GM19397 (cell line): Measurements from ENCODE around the gene C16orf95.

Experiments
- ATAC-seq: cut with Tn5 transposase; IDR thresholded peaks from one replicate; pipeline ENCODE4 v1.9.1; 2021; ENCODE audit warnings: mild to moderate bottlenecking, moderate library complexity; ENCODE audit not compliant: unreplicated experiment

C16orf95 gene

GRCh38 chr16:87295661-87296531, 21.3 kb downstream of the C16orf95 start:
- ATAC-seq = no peak

- no peak for ATAC-seq
These were observed 21.9 kb downstream of the C16orf95 start for GRCh38 chr16:87295259-87295658.

GRCh38 chr16:87293990-87294389, 23.2 kb downstream of the C16orf95 start:
- no peak for ATAC-seq

GRCh38 chr16:87291944-87292343, 25.2 kb downstream of the C16orf95 start:
- ATAC-seq = no peak

GRCh38 chr16:87288753-87289362, 28.3 kb downstream of the C16orf95 start:
- no peak for ATAC-seq

GRCh38 chr16:87286839-87287626, 30.2 kb downstream of the C16orf95 start:
- no peak for ATAC-seq

GRCh38 chr16:87284183-87284582, 33.0 kb downstream of the C16orf95 start:
- ATAC-seq = no peak

- ATAC-seq = no peak
These were observed 38.0 kb downstream of the C16orf95 start for GRCh38 chr16:87279094-87279658.

- no peak for ATAC-seq
These were observed 38.8 kb downstream of the C16orf95 start for GRCh38 chr16:87278191-87279093.

GRCh38 chr16:87276924-87277323, 40.3 kb downstream of the C16orf95 start:
- ATAC-seq = no peak

- ATAC-seq = no peak
These were observed 41.0 kb downstream of the C16orf95 start for GRCh38 chr16:87276091-87276701.

GRCh38 chr16:87274794-87275193, 42.4 kb downstream of the C16orf95 start:
- no peak for ATAC-seq

GRCh38 chr16:87273471-87274030, 43.6 kb downstream of the C16orf95 start:
- ATAC-seq = no peak

- ATAC-seq = no peak
These were observed 45.9 kb downstream of the C16orf95 start for GRCh38 chr16:87271256-87271655.

- no peak for ATAC-seq
These were observed 49.6 kb downstream of the C16orf95 start for GRCh38 chr16:87267566-87267965.

- no peak for ATAC-seq
These were observed 50.3 kb downstream of the C16orf95 start for GRCh38 chr16:87266846-87267245.

- ATAC-seq = no peak
These were observed 51.9 kb downstream of the C16orf95 start for GRCh38 chr16:87265261-87265660.

GRCh38 chr16:87264634-87265033, 52.6 kb downstream of the C16orf95 start:
- no peak for ATAC-seq

GRCh38 chr16:87263418-87264052, 53.7 kb downstream of the C16orf95 start:
- ATAC-seq = no peak
